DND-41 (cell line): Measurements from ENCODE around the gene NOC4L.

Experiments
- ATAC-seq: fragments of 200-7000 bp; cut with Tn5 transposase; 3 replicates; pipeline ENCODE4 v1.9.1; 2021; ENCODE audit warnings: low read depth; ENCODE audit not compliant: insufficient read depth
- DNase-seq: peaks from one replicate; pipeline ENCODE4 v3.0.0-alpha.2; 2020
- H2AFZ ChIP-seq: 2 replicates; pipeline ENCODE4 v1.6.0; 2012; ENCODE audit warnings: low read depth, low read length
- H3K27ac ChIP-seq: 2 replicates; pipeline ENCODE4 v1.5.1; 2012; ENCODE audit warnings: low read length, inconsistent platforms
- H3K27me3 ChIP-seq: fragments of 200-600 bp; sonication (generic); 2 replicates; pipeline ENCODE4 v1.6.0; 2012; ENCODE audit warnings: low read length, mild to moderate bottlenecking, inconsistent platforms; ENCODE audit not compliant: insufficient read depth, poor library complexity
- H3K36me3 ChIP-seq: 2 replicates; pipeline ENCODE4 v1.5.1; 2012; ENCODE audit warnings: low read length, inconsistent platforms; ENCODE audit not compliant: insufficient read depth
- H3K4me1 ChIP-seq: 2 replicates; pipeline ENCODE4 v1.5.1; 2012; ENCODE audit warnings: mild to moderate bottlenecking, low read length; ENCODE audit not compliant: insufficient read depth
- H3K4me2 ChIP-seq: 2 replicates; pipeline ENCODE4 v1.6.0; 2012; ENCODE audit warnings: mild to moderate bottlenecking, moderate library complexity, low read length, inconsistent platforms; ENCODE audit not compliant: insufficient read depth
- H3K4me3 ChIP-seq, 2 experiments: fragments of 200-600 bp in 1 of 2; shearing (Covaris generic) in 1 of 2; 2 replicates each; pipeline ENCODE4 v1.5.1; 2012 to 2016; ENCODE audit warnings: inconsistent platforms in 2 of 2, low read length in 2 of 2, mild to moderate bottlenecking in 2 of 2, low read depth in 1 of 2, moderate library complexity in 1 of 2
- H3K79me2 ChIP-seq: 2 replicates; pipeline ENCODE4 v1.6.0; 2012; ENCODE audit warnings: low read length, inconsistent platforms; ENCODE audit not compliant: insufficient read depth
- H3K9ac ChIP-seq: 2 replicates; pipeline ENCODE4 v1.6.0; 2012; ENCODE audit warnings: low read depth, mild to moderate bottlenecking, inconsistent platforms, low read length, moderate library complexity
- H3K9me3 ChIP-seq: 2 replicates; pipeline ENCODE4 v1.5.1; 2012; ENCODE audit warnings: low read length, moderate library complexity, mild to moderate bottlenecking, inconsistent platforms; ENCODE audit not compliant: insufficient read depth, severe bottlenecking
- H4K20me1 ChIP-seq: 2 replicates; pipeline ENCODE4 v1.6.0; 2012; ENCODE audit warnings: low read length; ENCODE audit not compliant: insufficient read depth
- EZH2 ChIP-seq: IDR thresholded peaks from 3 replicates; pipeline ENCODE4 v1.6.1; 2012; ENCODE audit warnings: borderline replicate concordance, low read depth, mild to moderate bottlenecking, moderate library complexity, low read length, inconsistent platforms; ENCODE audit not compliant: severe bottlenecking
- TF ChIP-seq, protein P1 (sequence below): IDR thresholded peaks from 2 replicates; pipeline ENCODE4 v1.5.1; 2012; ENCODE audit warnings: borderline replicate concordance, low read length, moderate library complexity, mild to moderate bottlenecking; ENCODE audit not compliant: poor library complexity, severe bottlenecking; ENCODE audit errors: extremely low read depth

NOC4L gene

DNA sequence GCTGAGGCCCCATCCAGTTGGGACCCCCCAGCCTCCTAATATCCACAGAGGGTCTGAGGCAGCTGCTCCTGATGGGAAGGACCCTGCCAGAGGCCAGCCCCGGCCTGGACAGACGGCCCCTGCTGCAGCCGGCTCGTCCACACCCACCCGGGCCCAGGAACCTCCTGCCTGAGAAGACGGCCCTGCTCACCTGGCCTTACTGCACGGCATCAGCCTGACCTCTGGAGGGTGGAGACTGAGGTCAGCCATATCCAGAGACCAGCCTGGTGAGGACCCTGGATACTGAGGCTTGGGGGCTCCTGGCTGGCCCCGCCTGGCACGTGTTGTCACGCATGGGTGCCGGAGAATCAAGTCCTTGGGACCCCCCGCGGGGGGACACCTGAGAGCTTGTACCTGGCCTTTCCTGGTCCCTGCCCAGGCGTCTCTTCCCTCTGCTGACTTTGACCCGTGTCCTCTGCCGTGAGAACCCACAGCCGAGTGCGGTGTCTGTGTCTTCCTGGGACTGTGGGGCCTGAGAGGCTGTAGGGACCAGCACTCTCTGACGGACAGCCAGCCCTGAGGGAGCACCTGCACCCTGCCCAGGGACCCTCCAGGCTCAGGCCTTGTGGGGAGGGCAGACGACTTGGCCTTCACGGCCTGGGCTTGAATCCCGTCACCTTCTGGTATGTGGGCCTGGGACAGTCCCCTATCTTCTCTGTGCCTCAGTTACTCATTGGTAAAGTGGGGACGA, 57.3 kb downstream of the NOC4L start:
- H3K27ac ChIP-seq: no peak overlapping the region
- no peaks in the 10 kb centered on the region for H3K36me3 ChIP-seq
- H3K79me2 ChIP-seq: no peaks in the 10 kb centered on the region
- no peaks in the 10 kb centered on the region; the same call in 1 of the 2 replicates for H4K20me1 ChIP-seq
- TF ChIP-seq, protein P1, sequence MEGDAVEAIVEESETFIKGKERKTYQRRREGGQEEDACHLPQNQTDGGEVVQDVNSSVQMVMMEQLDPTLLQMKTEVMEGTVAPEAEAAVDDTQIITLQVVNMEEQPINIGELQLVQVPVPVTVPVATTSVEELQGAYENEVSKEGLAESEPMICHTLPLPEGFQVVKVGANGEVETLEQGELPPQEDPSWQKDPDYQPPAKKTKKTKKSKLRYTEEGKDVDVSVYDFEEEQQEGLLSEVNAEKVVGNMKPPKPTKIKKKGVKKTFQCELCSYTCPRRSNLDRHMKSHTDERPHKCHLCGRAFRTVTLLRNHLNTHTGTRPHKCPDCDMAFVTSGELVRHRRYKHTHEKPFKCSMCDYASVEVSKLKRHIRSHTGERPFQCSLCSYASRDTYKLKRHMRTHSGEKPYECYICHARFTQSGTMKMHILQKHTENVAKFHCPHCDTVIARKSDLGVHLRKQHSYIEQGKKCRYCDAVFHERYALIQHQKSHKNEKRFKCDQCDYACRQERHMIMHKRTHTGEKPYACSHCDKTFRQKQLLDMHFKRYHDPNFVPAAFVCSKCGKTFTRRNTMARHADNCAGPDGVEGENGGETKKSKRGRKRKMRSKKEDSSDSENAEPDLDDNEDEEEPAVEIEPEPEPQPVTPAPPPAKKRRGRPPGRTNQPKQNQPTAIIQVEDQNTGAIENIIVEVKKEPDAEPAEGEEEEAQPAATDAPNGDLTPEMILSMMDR: no peak
- TF ChIP-seq EZH2: no peak
- DNase-seq (no peak), ATAC-seq (no peak)
- no peaks in the 10 kb centered on the region for H3K4me1 ChIP-seq
- no peak overlapping the region for H3K4me3 ChIP-seq
- no peak overlapping the region for H3K9ac ChIP-seq
- no peaks in the 10 kb centered on the region for H3K9me3 ChIP-seq
- H3K27me3 ChIP-seq: no peaks in the 10 kb centered on the region
- H3K4me2 ChIP-seq: no peak overlapping the region
- no peak overlapping the region for H2AFZ ChIP-seq
